Astrocyte (in vitro differentiated cells and primary cell): ENCODE data around the gene ABTB2. TPM values are rescaled to one million over a fixed set of nuclear protein-coding genes. Genes with fewer than 3 reads are reported as not detected.
A peak's percentile ranks its signal among the peaks of the same experiment; 100 is the strongest.

Source experiments
- DNase-seq: peaks from one replicate; pipeline ENCODE4 v3.0.0-alpha.2; 2010; ENCODE audit warnings: low read depth
- FAIRE-seq: peaks from 2 replicates; lab custom pipeline; 2011; peaks lifted over from hg19 to GRCh38; lab: Jason Lieb, UNC
- H2AFZ ChIP-seq: 2 replicates; pipeline ENCODE4 v1.6.0; 2012; ENCODE audit warnings: low read depth, low read length, inconsistent platforms
- H3K27ac ChIP-seq: 2 replicates; pipeline ENCODE4 v1.5.1; 2011; ENCODE audit warnings: low read depth, low read length, inconsistent platforms
- H3K27me3 ChIP-seq: 2 replicates; pipeline ENCODE4 v1.6.0; 2011; ENCODE audit warnings: low read length, inconsistent platforms; ENCODE audit not compliant: insufficient read depth
- H3K36me3 ChIP-seq: 2 replicates; pipeline ENCODE4 v1.5.1; 2011; ENCODE audit warnings: low read length, inconsistent platforms; ENCODE audit not compliant: insufficient read depth
- H3K4me1 ChIP-seq: 2 replicates; pipeline ENCODE4 v1.5.1; 2011; ENCODE audit warnings: low read length, inconsistent platforms; ENCODE audit not compliant: insufficient read depth
- H3K4me2 ChIP-seq: 2 replicates; pipeline ENCODE4 v1.6.0; 2012; ENCODE audit warnings: low read length, inconsistent platforms
- H3K4me3 ChIP-seq: 2 replicates; pipeline ENCODE4 v1.5.1; 2011; ENCODE audit warnings: low read depth, mild to moderate bottlenecking, low read length, inconsistent platforms; ENCODE audit not compliant: insufficient read depth
- H3K79me2 ChIP-seq: 2 replicates; pipeline ENCODE4 v1.6.0; 2012; ENCODE audit warnings: mild to moderate bottlenecking, low read length, inconsistent platforms; ENCODE audit not compliant: insufficient read depth
- H3K9ac ChIP-seq: 2 replicates; pipeline ENCODE4 v1.6.0; 2012; ENCODE audit warnings: mild to moderate bottlenecking, low read length, inconsistent platforms
- H3K9me3 ChIP-seq: 2 replicates; pipeline ENCODE4 v1.5.1; 2012; ENCODE audit warnings: low read depth, mild to moderate bottlenecking, low read length, inconsistent platforms; ENCODE audit not compliant: insufficient read depth
- H4K20me1 ChIP-seq: 2 replicates; pipeline ENCODE4 v1.6.0; 2012; ENCODE audit warnings: low read length, inconsistent platforms; ENCODE audit not compliant: insufficient read depth
- H3K27ac Mint-ChIP-seq: one replicate; pipeline ENCODE4 v1.8.0; 2021; ENCODE audit warnings: mild to moderate bottlenecking, mixed read lengths; ENCODE audit not compliant: unreplicated experiment
- H3K27me3 Mint-ChIP-seq: one replicate; pipeline ENCODE4 v1.8.0; 2021; ENCODE audit warnings: low read depth, mixed read lengths; ENCODE audit not compliant: unreplicated experiment
- H3K36me3 Mint-ChIP-seq: one replicate; pipeline ENCODE4 v1.8.0; 2021; ENCODE audit warnings: low read depth, mixed read lengths; ENCODE audit not compliant: unreplicated experiment
- H3K4me1 Mint-ChIP-seq: one replicate; pipeline ENCODE4 v1.8.0; 2021; ENCODE audit warnings: low read depth, mixed read lengths; ENCODE audit not compliant: unreplicated experiment
- H3K4me3 Mint-ChIP-seq: one replicate; pipeline ENCODE4 v1.8.0; 2021; ENCODE audit warnings: mild to moderate bottlenecking, moderate library complexity, mixed read lengths; ENCODE audit not compliant: unreplicated experiment
- H3K9me3 Mint-ChIP-seq: one replicate; pipeline ENCODE4 v1.8.0; 2021; ENCODE audit warnings: mild to moderate bottlenecking, mixed read lengths; ENCODE audit not compliant: unreplicated experiment
- CTCF ChIP-seq: IDR thresholded peaks from 2 replicates; pipeline ENCODE4 v1.5.1; 2011; ENCODE audit warnings: low read depth, mild to moderate bottlenecking, inconsistent platforms, low read length, moderate library complexity; ENCODE audit not compliant: insufficient read depth
- EZH2 ChIP-seq: IDR thresholded peaks from 2 replicates; pipeline ENCODE4 v1.6.1; 2012; ENCODE audit warnings: mild to moderate bottlenecking, low read length, inconsistent platforms; ENCODE audit not compliant: insufficient read depth
- total RNA-seq: library from RNA; stranded (reverse); gene quantifications from 2 replicates; pipeline ENCODE4 v1.2.1, GENCODE V29; 2021

Gene ABTB2
- total RNA-seq, 1 donor from 2014 or later = 14.1 TPM

- Histone ChIP-seq H4K20me1 (peaks cover 48% of the 10 kb centered on the region), H3K27me3 (peaks cover 3% of the 10 kb centered on the region), H3K9me3 (no peaks in the 10 kb centered on the region), H3K36me3 (no peaks in the 10 kb centered on the region), H3K9ac (peak overlapping the region; percentile 75), H3K4me2 (peak overlapping the region; percentile 96), H3K27ac (no peak overlapping the region), H3K4me3 (peak overlapping the region; percentile 62), H3K79me2 (peaks cover 55% of the 10 kb centered on the region), H2AFZ (peak overlapping the region; percentile 67), H3K4me1 (peaks cover 26% of the 10 kb centered on the region)
- Mint-ChIP-seq H3K36me3 (no peaks in the 10 kb centered on the region), H3K9me3 (no peaks in the 10 kb centered on the region), H3K27ac (no peak overlapping the region), H3K4me1 (peaks cover 15% of the 10 kb centered on the region), H3K27me3 (no peaks in the 10 kb centered on the region), H3K4me3 (peak overlapping the region; percentile 83)
- peak; percentile 73 for DNase-seq
- TF ChIP-seq CTCF (no peak), EZH2 (no peak)
- FAIRE-seq = no peak
These were observed 1.3 kb downstream of the ABTB2 start for GRCh38 chr11:34356576-34356912.

- Mint-ChIP-seq H3K27me3 (no peaks in the 10 kb centered on the region), H3K4me1 (peaks cover 15% of the 10 kb centered on the region), H3K4me3 (peak overlapping the region; percentile 83), H3K27ac (no peak overlapping the region), H3K36me3 (no peaks in the 10 kb centered on the region), H3K9me3 (no peaks in the 10 kb centered on the region)
- H4K20me1 ChIP-seq = peaks cover 52% of the 10 kb centered on the region
- H2AFZ ChIP-seq = peak overlapping the region; percentile 67
- H3K27ac ChIP-seq = no peak overlapping the region
- peak overlapping the region; percentile 62 for H3K4me3 ChIP-seq
- no peak for FAIRE-seq
- H3K4me2 ChIP-seq = peak overlapping the region; percentile 96
- H3K27me3 ChIP-seq = peaks cover 3% of the 10 kb centered on the region
- H3K9ac ChIP-seq = peak overlapping the region; percentile 75
- H3K36me3 ChIP-seq = no peaks in the 10 kb centered on the region
- H3K79me2 ChIP-seq = peaks cover 59% of the 10 kb centered on the region
- no peaks in the 10 kb centered on the region for H3K9me3 ChIP-seq
- peaks cover 26% of the 10 kb centered on the region for H3K4me1 ChIP-seq
- no peak for DNase-seq
- no peak for TF ChIP-seq CTCF
- no peak for TF ChIP-seq EZH2
These were observed 1.7 kb downstream of the ABTB2 start for GRCh38 chr11:34356130-34356529.

- Histone ChIP-seq H3K27ac (no peak overlapping the region), H3K9me3 (no peaks in the 10 kb centered on the region), H3K4me2 (peak overlapping the region; percentile 96), H3K4me3 (peak overlapping the region; percentile 62), H3K9ac (peak overlapping the region; percentile 75), H3K27me3 (peaks cover 3% of the 10 kb centered on the region), H3K4me1 (peaks cover 26% of the 10 kb centered on the region), H2AFZ (no peak overlapping the region), H3K79me2 (peaks cover 63% of the 10 kb centered on the region), H4K20me1 (peaks cover 56% of the 10 kb centered on the region), H3K36me3 (no peaks in the 10 kb centered on the region)
- peak overlapping the region; percentile 83 for H3K4me3 Mint-ChIP-seq
- TF ChIP-seq CTCF = no peak
- TF ChIP-seq EZH2 = no peak
- H3K27me3 Mint-ChIP-seq = no peaks in the 10 kb centered on the region
- no peaks in the 10 kb centered on the region for H3K36me3 Mint-ChIP-seq
- DNase-seq (no peak), FAIRE-seq (no peak)
- H3K9me3 Mint-ChIP-seq = no peaks in the 10 kb centered on the region
- peaks cover 15% of the 10 kb centered on the region for H3K4me1 Mint-ChIP-seq
- no peak overlapping the region for H3K27ac Mint-ChIP-seq
These were observed 2.1 kb downstream of the ABTB2 start for GRCh38 chr11:34355726-34356125.
